Measurements from ENCODE around the gene TTLL3. TPM values are rescaled to one million over a fixed set of nuclear protein-coding genes. Genes with fewer than 3 reads are reported as not detected.

The TTLL3 gene
- polyA plus RNA-seq, 1 of the 3 experiments (the other 2 are of a cell fraction) = 41.6 TPM

DNA sequence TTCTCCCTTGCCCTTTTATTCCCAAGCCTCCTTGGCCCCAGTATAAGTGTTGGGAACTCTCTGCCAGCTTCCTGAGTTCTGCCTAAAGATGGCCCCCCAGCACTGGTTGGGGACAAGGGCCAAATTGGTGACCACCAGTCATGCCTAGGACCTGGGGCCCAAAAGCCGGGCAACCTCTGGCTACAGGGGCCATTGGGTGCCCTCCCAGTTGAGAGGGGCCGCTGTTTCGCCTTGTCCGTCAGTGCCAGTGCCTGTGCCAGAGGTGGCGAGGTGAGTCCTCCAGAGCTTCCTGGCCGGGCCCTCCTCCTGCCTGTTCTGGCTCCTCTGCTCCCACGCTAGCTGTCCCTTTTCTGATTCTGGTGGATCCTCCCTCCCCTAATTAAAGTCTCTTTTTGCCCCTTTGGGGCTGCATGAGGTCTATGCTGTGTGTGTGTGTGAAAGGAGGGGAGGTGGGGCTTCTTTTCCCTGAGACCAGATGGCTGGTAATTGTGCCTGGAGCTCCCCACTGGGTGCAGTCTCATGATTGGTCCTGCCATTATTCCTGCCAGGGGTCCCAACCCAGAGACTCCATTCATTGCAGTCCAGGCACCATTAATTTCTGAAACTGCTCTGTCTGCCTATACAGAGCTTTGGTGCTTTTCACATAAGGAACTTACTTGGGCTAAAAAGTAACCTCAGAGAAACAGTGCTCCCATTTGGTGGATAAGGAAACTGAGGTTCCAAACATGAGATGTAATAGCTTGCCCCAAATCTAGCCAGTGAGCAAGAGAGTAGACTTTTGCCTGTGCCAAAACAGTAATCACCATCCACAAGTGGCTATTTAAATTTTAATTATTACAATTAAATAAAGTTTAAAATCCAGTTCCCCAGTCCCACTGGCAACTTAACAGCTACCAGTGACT, 3.1 kb upstream of the TTLL3 start:
- TF ChIP-seq EZH2phosphoT487 (IDR thresholded peaks at IDR 0.05; ENCODE audit: borderline replicate concordance, low read depth) = no peak
- TF ChIP-seq FOXJ3 (CRISPR knock-in tag; IDR thresholded peaks at IDR 0.05) = no peak
- TF ChIP-seq ELF1 (IDR thresholded peaks at IDR 0.05) = no peak
- TF ChIP-seq, protein P1, sequence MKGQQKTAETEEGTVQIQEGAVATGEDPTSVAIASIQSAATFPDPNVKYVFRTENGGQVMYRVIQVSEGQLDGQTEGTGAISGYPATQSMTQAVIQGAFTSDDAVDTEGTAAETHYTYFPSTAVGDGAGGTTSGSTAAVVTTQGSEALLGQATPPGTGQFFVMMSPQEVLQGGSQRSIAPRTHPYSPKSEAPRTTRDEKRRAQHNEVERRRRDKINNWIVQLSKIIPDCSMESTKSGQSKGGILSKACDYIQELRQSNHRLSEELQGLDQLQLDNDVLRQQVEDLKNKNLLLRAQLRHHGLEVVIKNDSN (IDR thresholded peaks at IDR 0.05; ENCODE audit: borderline replicate concordance, low read depth) = no peak
- TF ChIP-seq NFIC (IDR thresholded peaks at IDR 0.05; ENCODE audit: borderline replicate concordance) = no peak
- TF ChIP-seq CHD2 (IDR thresholded peaks at IDR 0.05; ENCODE audit: low read length, partially characterized antibody) = no peak
- TF ChIP-seq RCOR1 (IDR thresholded peaks at IDR 0.05; ENCODE audit: low read length) = no peak
- no peak for TF ChIP-seq MXI1 (IDR thresholded peaks at IDR 0.05; ENCODE audit: low read depth, low read length)
- no peak for TF ChIP-seq RXRA (IDR thresholded peaks at IDR 0.05; ENCODE audit: borderline replicate concordance, low read depth)
- no peak for TF ChIP-seq JUND (IDR thresholded peaks at IDR 0.05)
- TF ChIP-seq RFX5 (IDR thresholded peaks at IDR 0.05; ENCODE audit: low read length) = no peak
- no peak for TF ChIP-seq NRF1 (IDR thresholded peaks at IDR 0.05; ENCODE audit: low read depth, low read length)
- TF ChIP-seq, protein P2, sequence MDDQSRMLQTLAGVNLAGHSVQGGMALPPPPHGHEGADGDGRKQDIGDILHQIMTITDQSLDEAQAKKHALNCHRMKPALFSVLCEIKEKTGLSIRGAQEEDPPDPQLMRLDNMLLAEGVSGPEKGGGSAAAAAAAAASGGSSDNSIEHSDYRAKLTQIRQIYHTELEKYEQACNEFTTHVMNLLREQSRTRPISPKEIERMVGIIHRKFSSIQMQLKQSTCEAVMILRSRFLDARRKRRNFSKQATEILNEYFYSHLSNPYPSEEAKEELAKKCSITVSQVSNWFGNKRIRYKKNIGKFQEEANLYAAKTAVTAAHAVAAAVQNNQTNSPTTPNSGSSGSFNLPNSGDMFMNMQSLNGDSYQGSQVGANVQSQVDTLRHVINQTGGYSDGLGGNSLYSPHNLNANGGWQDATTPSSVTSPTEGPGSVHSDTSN (IDR thresholded peaks at IDR 0.05) = no peak
- TF ChIP-seq TCF12 (IDR thresholded peaks at IDR 0.05) = no peak
- TF ChIP-seq, protein P3, sequence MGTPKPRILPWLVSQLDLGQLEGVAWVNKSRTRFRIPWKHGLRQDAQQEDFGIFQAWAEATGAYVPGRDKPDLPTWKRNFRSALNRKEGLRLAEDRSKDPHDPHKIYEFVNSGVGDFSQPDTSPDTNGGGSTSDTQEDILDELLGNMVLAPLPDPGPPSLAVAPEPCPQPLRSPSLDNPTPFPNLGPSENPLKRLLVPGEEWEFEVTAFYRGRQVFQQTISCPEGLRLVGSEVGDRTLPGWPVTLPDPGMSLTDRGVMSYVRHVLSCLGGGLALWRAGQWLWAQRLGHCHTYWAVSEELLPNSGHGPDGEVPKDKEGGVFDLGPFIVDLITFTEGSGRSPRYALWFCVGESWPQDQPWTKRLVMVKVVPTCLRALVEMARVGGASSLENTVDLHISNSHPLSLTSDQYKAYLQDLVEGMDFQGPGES (IDR thresholded peaks at IDR 0.05; ENCODE audit: low read depth, low read length) = no peak
- TF ChIP-seq GATA2 (CRISPR knock-in tag; IDR thresholded peaks at IDR 0.05) = no peak
- no peak for TF ChIP-seq FOXM1 (IDR thresholded peaks at IDR 0.05; ENCODE audit: low read depth)
- no peaks in the 10 kb centered on the region for H3K9me2 ChIP-seq
- 94% methylated on average over 3 of the region's 7 CpGs for WGBS (ENCODE audit: low lambda C conversion rate)
- H3K9me3 ChIP-seq = no peaks in the 10 kb centered on the region
- no peak overlapping the region; a peak in 1 of 4 replicates for H3K27ac ChIP-seq (ENCODE audit: low read depth in 2 of 2, low read length in 1 of 2)
- ChIA-PET CTCF (no interaction called here), POLR2A (interaction anchor here (0.8 kb wide), 1 partner anchor 14 kb away, joined by 3 read pairs; the partner anchor contains the start of gene ARPC4)
- DNase-seq = no peak
- no peaks in the 10 kb centered on the region for H4K20me1 ChIP-seq (ENCODE audit: insufficient read depth)
- H3F3A ChIP-seq (replicated peaks; ENCODE audit: insufficient read depth) = peaks cover 42% of the 10 kb centered on the region
- no peak overlapping the region for H3K4me3 ChIP-seq (ENCODE audit: low read depth in 2 of 2, low read length in 1 of 2)
- 0 out of 2 replicates have a peak, but pooled peaks cover 6% of the 10 kb centered on the region for H3K79me2 ChIP-seq (ENCODE audit: insufficient read depth)
- no peak overlapping the region for H3K4me2 ChIP-seq
- H2AFZ ChIP-seq (ENCODE audit: low read depth) = no peak overlapping the region
- H3K9ac ChIP-seq = no peak overlapping the region
- no peaks in the 10 kb centered on the region for H3K27me3 ChIP-seq (ENCODE audit: insufficient read depth)
- H3K4me1 ChIP-seq (ENCODE audit: control insufficient read depth in 1 of 2, insufficient read depth in 2 of 2, low read depth in 1 of 2, low read length in 1 of 2) = peaks cover 3 to 20% of the 10 kb centered on the region in 2 experiments; a peak in 1 of 4 replicates
- H3K36me3 ChIP-seq (replicated peaks in 1 of 2; ENCODE audit: control insufficient read depth in 1 of 2, insufficient read depth in 2 of 2, low read length in 1 of 2) = peaks cover 39 to 46% of the 10 kb centered on the region in 2 experiments
